ENCODE data around the gene THAP8.

The THAP8 gene

GRCh38 chr19:35992907-35993765 is 60.9 kb downstream of the THAP8 start:
- Histone ChIP-seq H3K36me3 (ENCODE audit: control insufficient read depth, insufficient read depth, low read length) (peaks cover 4% of the 10 kb centered on the region), H3K27me3 (replicated peaks; ENCODE audit: control insufficient read depth, insufficient read depth, low read length) (no peaks in the 10 kb centered on the region), H3K4me3 (replicated peaks; ENCODE audit: low read depth, low read length) (no peak overlapping the region)
- TF ChIP-seq CTCF (IDR thresholded peaks at IDR 0.05; ENCODE audit: insufficient read depth, low read length, poor library complexity, severe bottlenecking): no peak
- DNase-seq (ENCODE audit: extremely low read depth, insufficient read length): no peak

- no peaks in the 10 kb centered on the region for H3K27me3 ChIP-seq (replicated peaks; ENCODE audit: control insufficient read depth, insufficient read depth, low read length)
- no peak for TF ChIP-seq CTCF (IDR thresholded peaks at IDR 0.05; ENCODE audit: insufficient read depth, low read length, poor library complexity, severe bottlenecking)
- no peak overlapping the region for H3K4me3 ChIP-seq (replicated peaks; ENCODE audit: low read depth, low read length)
- no peak for DNase-seq (ENCODE audit: extremely low read depth, insufficient read length)
- H3K36me3 ChIP-seq (ENCODE audit: control insufficient read depth, insufficient read depth, low read length): no peaks in the 10 kb centered on the region
Measured at GRCh38 chr19:35991731-35992450, 62.2 kb downstream of the THAP8 start.

GRCh38 chr19:35990771-35991730 is 63.0 kb downstream of the THAP8 start:
- H3K27me3 ChIP-seq (replicated peaks; ENCODE audit: control insufficient read depth, insufficient read depth, low read length): no peaks in the 10 kb centered on the region; the same call in 1 of the 2 replicates
- DNase-seq (ENCODE audit: extremely low read depth, insufficient read length): no peak
- TF ChIP-seq CTCF (IDR thresholded peaks at IDR 0.05; ENCODE audit: insufficient read depth, low read length, poor library complexity, severe bottlenecking): no peak
- H3K36me3 ChIP-seq (ENCODE audit: control insufficient read depth, insufficient read depth, low read length): no peaks in the 10 kb centered on the region
- no peak overlapping the region for H3K4me3 ChIP-seq (replicated peaks; ENCODE audit: low read depth, low read length)

GRCh38 chr19:35990156-35990555 is 63.9 kb downstream of the THAP8 start:
- Histone ChIP-seq H3K36me3 (ENCODE audit: control insufficient read depth, insufficient read depth, low read length) (no peaks in the 10 kb centered on the region), H3K4me3 (replicated peaks; ENCODE audit: low read depth, low read length) (no peak overlapping the region), H3K27me3 (replicated peaks; ENCODE audit: control insufficient read depth, insufficient read depth, low read length) (no peaks in the 10 kb centered on the region; the same call in 1 of the 2 replicates)
- TF ChIP-seq CTCF (IDR thresholded peaks at IDR 0.05; ENCODE audit: insufficient read depth, low read length, poor library complexity, severe bottlenecking): no peak
- no peak for DNase-seq (ENCODE audit: extremely low read depth, insufficient read length)

- H3K36me3 ChIP-seq (ENCODE audit: control insufficient read depth, insufficient read depth, low read length): no peaks in the 10 kb centered on the region
- H3K27me3 ChIP-seq (replicated peaks; ENCODE audit: control insufficient read depth, insufficient read depth, low read length): no peaks in the 10 kb centered on the region; the same call in 1 of the 2 replicates
- H3K4me3 ChIP-seq (replicated peaks; ENCODE audit: low read depth, low read length): no peak overlapping the region
- no peak for DNase-seq (ENCODE audit: extremely low read depth, insufficient read length)
- no peak for TF ChIP-seq CTCF (IDR thresholded peaks at IDR 0.05; ENCODE audit: insufficient read depth, low read length, poor library complexity, severe bottlenecking)
Measured at GRCh38 chr19:35988824-35989223, 65.3 kb downstream of the THAP8 start.
